Heart right ventricle (tissue), 16 donors: Measurements from ENCODE around the gene RAMP2. TPM values are rescaled to one million over a fixed set of nuclear protein-coding genes. Genes with fewer than 3 reads are reported as not detected.

Experiments used
- ATAC-seq, 8 donors: fragments of 200-7000 bp; cut with Tn5 transposase; one replicate each; pipeline ENCODE4 v1.9.1; 2020; ENCODE audit warnings: mild to moderate bottlenecking in 8 of 8, moderate library complexity in 8 of 8, moderate number of reproducible peaks in 1 of 8
- DNase-seq, 2 donors: peaks; one replicate each; pipeline ENCODE4 v3.0.0-alpha.2; 2020
- H3K27ac ChIP-seq, 10 donors: fragments of 200-600 bp; sonication (generic) in 2 of 10; one replicate each; pipeline versions ENCODE4 v1.5.0 to v1.8.0; 2020 to 2022; ENCODE audit warnings: mild to moderate bottlenecking in 3 of 10
- H3K27me3 ChIP-seq, 7 donors: fragments of 200-600 bp; one replicate each; pipeline ENCODE4 v1.8.0; 2021 to 2022; ENCODE audit warnings: mild to moderate bottlenecking in 2 of 7
- H3K36me3 ChIP-seq, 9 donors: fragments of 200-600 bp; sonication (generic) in 1 of 9; one replicate each; pipeline versions ENCODE4 v1.5.0 to v1.8.0; 2020 to 2022; ENCODE audit warnings: mild to moderate bottlenecking in 2 of 9
- H3K4me1 ChIP-seq, 9 donors: fragments of 200-600 bp; sonication (generic) in 1 of 9; one replicate each; pipeline versions ENCODE4 v1.5.0 to v1.8.0; 2020 to 2022; ENCODE audit warnings: mild to moderate bottlenecking in 4 of 9
- H3K4me3 ChIP-seq, 10 donors: fragments of 200-600 bp; sonication (generic) in 2 of 10; one replicate each; pipeline versions ENCODE4 v1.5.0 to v1.8.0; 2020 to 2022; ENCODE audit warnings: mild to moderate bottlenecking in 7 of 10, moderate library complexity in 2 of 10
- H3K9me3 ChIP-seq, 11 donors: fragments of 200-600 bp in 10 of 11; sonication (generic) in 2 of 11; one replicate each; pipeline versions ENCODE4 v1.5.0 to v1.8.0; 2013 to 2022; ENCODE audit warnings: mild to moderate bottlenecking in 2 of 11, control low read depth in 1 of 11, moderate library complexity in 1 of 11
- WGBS, 2 donors: extraction: QIAGEN DNeasy Blood & Tissue Kit; methylation state at CpG; one replicate each; pipeline ENCODE4 v1.1.7; 2013; ENCODE audit warnings: inconsistent platforms in 1 of 2; 5-methylcytosine and 5-hydroxymethylcytosine counted together
- intact Hi-C, 10 donors: fragments of 100-400 bp; cut with DNase I; formaldehyde crosslinking; loops; one replicate each; pipeline versions ENCODE4 v1.11.1 to v1.14.2; 2022
- polyA plus RNA-seq, 2 donors: library from polyadenylated mRNA; stranded (reverse); fragments of 200-250 nt; gene quantifications; one replicate each; pipeline ENCODE4 v1.2.3, GENCODE V29; 2013
- total RNA-seq, 10 donors: library from RNA; stranded (reverse); fragmentation: NEBNext Ultra II Directional in 3 of 10; extraction: Animal tissue kit (Norgen Biotek cat#: 25700) in 3 of 10; gene quantifications; one replicate each; pipeline versions ENCODE4 v1.2.1 to v1.2.4, GENCODE V29; 2021 to 2023
- TF ChIP-seq, protein P1 (sequence below), 9 donors: fragments of 200-600 bp; sonication (generic) in 2 of 9; IDR thresholded peaks; one replicate each; pipeline versions ENCODE4 v1.5.0 to v1.8.0; 2021 to 2022; ENCODE audit warnings: antibody characterized with exemption in 9 of 9, mild to moderate bottlenecking in 5 of 9, moderate library complexity in 1 of 9
- donor health status: Arrhythmogenic right ventricular cardiomyopathy.
- donor health status: ischemic (EF 13 %, LVEDD 7.1; RV severe dilation, severe dysfunction).
- donor health status: healthy with polysubstance abuse.
- donor health status: DM: no; HTN: yes; CAD: no.
- donor health status: DM: no; HTN: no; CAD: no.
- donor health status: ischemic (EF 25% LVEDD 6.9; RV normal size, moderate dysfunction).
- donor health status: ischemic (EF 25% LVEDD 5.7; RV mildly dilated, moderate dysfunction).
- donor health status: healthy.
- donor health status: DM: yes; HTN: yes; CAD: no.
- donor health status: Ischemic cardiomyopathy.
- donor health status: ischemic (EF 35%, LVEDD 5.7; RV mildly dilated, moderate dysfunction).
- donor health status: nonischemic (EF 11% LVEDD 7.7; RV severe dilation, severe dysfunction).
- donor health status: DM: yes; HTN: yes; CAD: no.
- donor health status: PGD.
- donor health status: ischemic (EF 29% LVEDD 5.4; RV normal size, mild dysfunction).
- donor health status: nonischemic (EF 23%, LVEDD 6.1; RV moderate dilation, normal function).

RAMP2 gene
- total and polyA plus RNA-seq, 12 donors = 32.1 to 105 (median 40.1) TPM

DNA sequence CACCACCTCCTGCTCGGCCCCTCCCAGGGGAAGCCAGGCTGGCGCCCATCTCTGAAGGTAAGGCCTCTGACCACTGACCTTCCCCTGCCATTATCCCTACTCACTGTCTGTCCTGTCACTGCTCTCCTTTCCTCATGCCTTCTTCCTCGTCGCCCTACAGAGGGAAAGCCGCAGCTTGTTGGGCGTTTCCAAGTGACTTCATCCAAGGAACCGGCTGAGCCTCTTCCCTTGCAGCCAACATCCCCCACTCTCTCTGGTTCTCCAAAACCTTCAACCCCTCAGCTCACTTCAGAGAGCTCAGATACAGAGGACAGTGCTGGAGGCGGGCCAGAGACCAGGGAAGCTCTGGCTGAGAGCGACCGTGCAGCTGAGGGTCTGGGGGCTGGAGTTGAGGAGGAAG is 34.4 kb downstream of the RAMP2 start:
- no peak for ATAC-seq
- intact Hi-C loops = loop anchor here in 1 of 10 donors (10.0 kb wide), 1 partner anchor 191 kb away; the partner anchor contains the start of genes RETREG3 and TUBG1
- no peak for DNase-seq
- no peaks in the 10 kb centered on the region for H3K9me3 ChIP-seq
- TF ChIP-seq, protein P1, sequence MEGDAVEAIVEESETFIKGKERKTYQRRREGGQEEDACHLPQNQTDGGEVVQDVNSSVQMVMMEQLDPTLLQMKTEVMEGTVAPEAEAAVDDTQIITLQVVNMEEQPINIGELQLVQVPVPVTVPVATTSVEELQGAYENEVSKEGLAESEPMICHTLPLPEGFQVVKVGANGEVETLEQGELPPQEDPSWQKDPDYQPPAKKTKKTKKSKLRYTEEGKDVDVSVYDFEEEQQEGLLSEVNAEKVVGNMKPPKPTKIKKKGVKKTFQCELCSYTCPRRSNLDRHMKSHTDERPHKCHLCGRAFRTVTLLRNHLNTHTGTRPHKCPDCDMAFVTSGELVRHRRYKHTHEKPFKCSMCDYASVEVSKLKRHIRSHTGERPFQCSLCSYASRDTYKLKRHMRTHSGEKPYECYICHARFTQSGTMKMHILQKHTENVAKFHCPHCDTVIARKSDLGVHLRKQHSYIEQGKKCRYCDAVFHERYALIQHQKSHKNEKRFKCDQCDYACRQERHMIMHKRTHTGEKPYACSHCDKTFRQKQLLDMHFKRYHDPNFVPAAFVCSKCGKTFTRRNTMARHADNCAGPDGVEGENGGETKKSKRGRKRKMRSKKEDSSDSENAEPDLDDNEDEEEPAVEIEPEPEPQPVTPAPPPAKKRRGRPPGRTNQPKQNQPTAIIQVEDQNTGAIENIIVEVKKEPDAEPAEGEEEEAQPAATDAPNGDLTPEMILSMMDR (IDR thresholded peaks at IDR 0.05) = no peak
- no peaks in the 10 kb centered on the region for H3K27me3 ChIP-seq
- no peak overlapping the region for H3K4me3 ChIP-seq
- H3K27ac ChIP-seq = no peak overlapping the region
- WGBS, 2 donors = 88 to 91% methylated on average over 10 of the region's 10 CpGs
- peaks cover 0 to 19% (median 4%) of the 10 kb centered on the region in 9 donors for H3K36me3 ChIP-seq
- peaks cover 0 to 23% (median 17%) of the 10 kb centered on the region in 9 donors for H3K4me1 ChIP-seq

DNA sequence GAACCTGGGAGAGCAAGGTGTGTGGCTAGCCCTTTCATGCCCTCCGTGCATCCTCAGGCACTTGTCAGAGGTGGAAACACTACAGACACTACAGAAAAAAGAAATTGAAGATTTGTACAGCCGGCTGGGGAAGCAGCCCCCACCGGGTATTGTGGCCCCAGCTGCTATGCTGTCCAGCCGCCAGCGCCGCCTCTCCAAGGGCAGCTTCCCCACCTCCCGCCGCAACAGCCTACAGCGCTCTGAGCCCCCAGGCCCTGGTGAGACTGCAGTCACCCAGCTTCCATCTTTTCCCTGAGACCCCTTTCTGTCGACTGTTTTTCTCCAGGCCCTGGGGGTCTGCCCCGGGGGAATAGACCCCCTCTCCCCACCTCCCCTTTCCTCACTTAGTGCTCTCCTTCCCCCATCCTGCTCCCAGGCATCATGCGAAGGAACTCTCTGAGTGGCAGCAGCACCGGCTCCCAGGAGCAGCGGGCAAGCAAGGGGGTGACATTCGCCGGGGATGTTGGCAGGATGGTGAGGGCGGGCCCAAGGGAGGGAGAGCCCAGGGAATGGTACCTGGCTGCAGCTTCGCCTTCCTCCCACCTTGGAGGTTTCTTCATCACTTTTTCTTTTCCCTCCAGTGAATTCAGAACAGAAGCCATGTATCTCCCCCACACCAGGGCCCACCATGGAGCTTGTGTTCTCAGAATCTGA is 35.2 kb downstream of the RAMP2 start:
- peaks cover 0 to 23% (median 17%) of the 10 kb centered on the region in 9 donors for H3K4me1 ChIP-seq
- no peaks in the 10 kb centered on the region for H3K9me3 ChIP-seq
- TF ChIP-seq, protein P1 (IDR thresholded peaks at IDR 0.05) = no peak
- no peak for DNase-seq
- 87 to 92% methylated on average over 18 of the region's 18 CpGs for WGBS, 2 donors
- peaks cover 0 to 19% (median 4%) of the 10 kb centered on the region in 9 donors for H3K36me3 ChIP-seq
- ATAC-seq = no peak
- no peak overlapping the region for H3K27ac ChIP-seq
- no peak overlapping the region for H3K4me3 ChIP-seq
- no peaks in the 10 kb centered on the region for H3K27me3 ChIP-seq
- intact Hi-C loops = loop anchor here in 1 of 10 donors (10.0 kb wide), 1 partner anchor 191 kb away; the partner anchor contains the start of genes RETREG3 and TUBG1

GRCh38 chr17:42797067-42798007 is 36.3 kb downstream of the RAMP2 start:
- TF ChIP-seq, protein P1 (IDR thresholded peaks at IDR 0.05) = no peak
- H3K4me1 ChIP-seq = peaks cover 0 to 23% (median 17%) of the 10 kb centered on the region in 9 donors
- no peaks in the 10 kb centered on the region for H3K27me3 ChIP-seq
- 81 to 86% methylated on average over 10 of the region's 10 CpGs for WGBS, 2 donors
- no peaks in the 10 kb centered on the region for H3K9me3 ChIP-seq
- peak overlapping the region; percentile 68 to 96 (median 88) for H3K4me3 ChIP-seq
- peaks cover 0 to 19% (median 4%) of the 10 kb centered on the region in 9 donors for H3K36me3 ChIP-seq
- intact Hi-C loops = loop anchor here in 1 of 10 donors (10.0 kb wide), 1 partner anchor 193 kb away; the partner anchor contains the start of genes RETREG3 and TUBG1
- ATAC-seq (no peak), DNase-seq (no peak)
- H3K27ac ChIP-seq = peak overlapping the region in 4 of 10 donors; percentile 77 to 91 (median 82)

DNA sequence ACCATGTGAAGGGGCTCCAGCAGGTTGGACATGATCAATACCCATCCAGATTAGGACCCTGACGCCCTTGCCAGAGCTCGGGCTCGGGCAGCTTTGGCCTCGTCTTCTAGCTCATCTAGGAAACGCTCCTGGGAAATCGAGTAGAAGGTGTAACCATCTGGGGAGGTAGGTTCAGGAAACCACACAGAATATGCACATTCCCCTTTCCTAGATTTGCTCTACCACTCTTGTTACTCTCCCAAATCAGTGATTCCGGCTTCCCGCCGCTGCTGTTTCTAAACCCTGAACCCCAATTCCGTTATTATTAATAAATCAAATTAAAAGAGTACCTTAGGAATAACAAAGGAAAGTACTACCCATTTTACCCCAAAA is 37.0 kb downstream of the RAMP2 start:
- DNase-seq (no peak), ATAC-seq (no peak)
- Histone ChIP-seq H3K4me3 (peak overlapping the region; percentile 68 to 96 (median 88)), H3K36me3 (peaks cover 0 to 19% (median 4%) of the 10 kb centered on the region in 9 donors), H3K9me3 (no peaks in the 10 kb centered on the region), H3K27me3 (no peaks in the 10 kb centered on the region), H3K27ac (peak overlapping the region; percentile 40 to 91 (median 78)), H3K4me1 (peaks cover 0 to 23% (median 17%) of the 10 kb centered on the region in 9 donors)
- intact Hi-C loops = loop anchor here in 1 of 10 donors (10.0 kb wide), 1 partner anchor 193 kb away; the partner anchor contains the start of genes RETREG3 and TUBG1
- TF ChIP-seq, protein P1 (IDR thresholded peaks at IDR 0.05) = no peak
- WGBS, 2 donors = 22 to 23% methylated on average over 10 of the region's 10 CpGs
